Measurements from ENCODE around the gene ACRV1. TPM values are rescaled to one million over a fixed set of nuclear protein-coding genes. Genes with fewer than 3 reads are reported as not detected.
"Not testable (repeated sequence)": the region's sequence is repeated elsewhere in the genome, so short reads cannot be mapped to it uniquely, and the experiment has no call there.

Gene ACRV1
- total RNA-seq (not detected), polyA plus RNA-seq (0.08 TPM)

- Histone ChIP-seq H3K4me3 (ENCODE audit: low read depth, low read length) (no peak within 1 kb of the TSS), H3K36me3 (ENCODE audit: insufficient read depth) (no peaks in the 10 kb centered on the region), H3K4me1 (ENCODE audit: insufficient read depth) (no peaks in the 10 kb centered on the region), H3K27ac (ENCODE audit: low read depth) (no peak within 1 kb of the TSS)
- no peak for DNase-seq (ENCODE audit: extremely low spot score)
- 82% methylated on average over 1 of the region's 1 CpG for WGBS
Observed at GRCh38 chr11:125680747-125681146, at the start of gene ACRV1. Gene ACRV1 (minus strand): TSS chr11:125680847. CDS start chr11:125680780, 67 bp downstream.

GRCh38 chr11:125728969-125729368 lies 48.3 kb upstream of the ACRV1 start:
- 53% methylated on average over 3 of the region's 3 CpGs for WGBS
- DNase-seq (ENCODE audit: extremely low spot score): no peak
- no peaks in the 10 kb centered on the region for H3K36me3 ChIP-seq (ENCODE audit: insufficient read depth)

GRCh38 chr11:125724125-125724524 lies 43.5 kb upstream of the ACRV1 start:
- Histone ChIP-seq H3K36me3 (ENCODE audit: insufficient read depth) (no peaks in the 10 kb centered on the region), H3K4me3 (ENCODE audit: low read depth, low read length) (no peak overlapping the region), H3K27ac (ENCODE audit: low read depth) (no peak overlapping the region), H3K4me1 (ENCODE audit: insufficient read depth) (no peaks in the 10 kb centered on the region)
- WGBS: 93% methylated on average over 1 of the region's 1 CpG
- no peak for DNase-seq (ENCODE audit: extremely low spot score)

More at GRCh38 chr11:125728969-125729368, 48.3 kb upstream of the ACRV1 start:
- Histone ChIP-seq H3K27ac (ENCODE audit: low read depth) (no peak overlapping the region), H3K4me1 (ENCODE audit: insufficient read depth) (no peaks in the 10 kb centered on the region), H3K4me3 (ENCODE audit: low read depth, low read length) (no peak overlapping the region)

GRCh38 chr11:125720781-125721180 lies 40.1 kb upstream of the ACRV1 start:
- Histone ChIP-seq H3K4me3 (ENCODE audit: low read depth, low read length) (no peak overlapping the region), H3K4me1 (ENCODE audit: insufficient read depth) (no peaks in the 10 kb centered on the region), H3K27ac (ENCODE audit: low read depth) (no peak overlapping the region), H3K36me3 (ENCODE audit: insufficient read depth) (no peaks in the 10 kb centered on the region)
- 86% methylated on average over 6 of the region's 6 CpGs for WGBS
- no peak for DNase-seq (ENCODE audit: extremely low spot score)

GRCh38 chr11:125704686-125705085 lies 24.0 kb upstream of the ACRV1 start:
- not testable (repeated sequence) for H3K36me3 ChIP-seq (ENCODE audit: insufficient read depth); H3K27ac ChIP-seq (ENCODE audit: low read depth); DNase-seq (ENCODE audit: extremely low spot score); H3K4me1 ChIP-seq (ENCODE audit: insufficient read depth); H3K4me3 ChIP-seq (ENCODE audit: low read depth, low read length)
- WGBS: 92% methylated on average over 24 of the region's 24 CpGs

GRCh38 chr11:125701858-125702621 lies 21.4 kb upstream of the ACRV1 start:
- H3K36me3 ChIP-seq (ENCODE audit: insufficient read depth): no peaks in the 10 kb centered on the region
- H3K4me3 ChIP-seq (ENCODE audit: low read depth, low read length): no peak overlapping the region
- DNase-seq (ENCODE audit: extremely low spot score): no peak
- no peaks in the 10 kb centered on the region for H3K4me1 ChIP-seq (ENCODE audit: insufficient read depth)
- 39% methylated on average over 6 of the region's 6 CpGs for whole genome bisulfite sequencing
- no peak overlapping the region for H3K27ac ChIP-seq (ENCODE audit: low read depth)

- Histone ChIP-seq H3K4me1 (ENCODE audit: insufficient read depth) (no peaks in the 10 kb centered on the region), H3K36me3 (ENCODE audit: insufficient read depth) (no peaks in the 10 kb centered on the region), H3K4me3 (ENCODE audit: low read depth, low read length) (no peak overlapping the region), H3K27ac (ENCODE audit: low read depth) (no peak overlapping the region)
- no peak for DNase-seq (ENCODE audit: extremely low spot score)
- WGBS: 70% methylated on average over 6 of the region's 6 CpGs
Observed at GRCh38 chr11:125701018-125701610, 20.5 kb upstream of the ACRV1 start.

- H3K4me1 ChIP-seq (ENCODE audit: insufficient read depth): no peaks in the 10 kb centered on the region
- DNase-seq (ENCODE audit: extremely low spot score): no peak
- 88% methylated on average over 2 of the region's 2 CpGs for WGBS
- H3K4me3 ChIP-seq (ENCODE audit: low read depth, low read length): no peak overlapping the region
- H3K36me3 ChIP-seq (ENCODE audit: insufficient read depth): no peaks in the 10 kb centered on the region
- H3K27ac ChIP-seq (ENCODE audit: low read depth): no peak overlapping the region
Observed at GRCh38 chr11:125694951-125695350, 14.3 kb upstream of the ACRV1 start.

GRCh38 chr11:125692887-125693286 lies 12.2 kb upstream of the ACRV1 start:
- H3K36me3 ChIP-seq (ENCODE audit: insufficient read depth): no peaks in the 10 kb centered on the region
- H3K27ac ChIP-seq (ENCODE audit: low read depth): no peak overlapping the region
- H3K4me3 ChIP-seq (ENCODE audit: low read depth, low read length): no peak overlapping the region
- no peak for DNase-seq (ENCODE audit: extremely low spot score)
- 76% methylated on average over 5 of the region's 5 CpGs for WGBS
- H3K4me1 ChIP-seq (ENCODE audit: insufficient read depth): no peaks in the 10 kb centered on the region

- H3K36me3 ChIP-seq (ENCODE audit: insufficient read depth): no peaks in the 10 kb centered on the region
- no peak for DNase-seq (ENCODE audit: extremely low spot score)
- H3K4me3 ChIP-seq (ENCODE audit: low read depth, low read length): no peak overlapping the region
- H3K27ac ChIP-seq (ENCODE audit: low read depth): no peak overlapping the region
- no peaks in the 10 kb centered on the region for H3K4me1 ChIP-seq (ENCODE audit: insufficient read depth)
- WGBS: 92% methylated on average over 2 of the region's 2 CpGs
Observed at GRCh38 chr11:125690006-125690405, 9.4 kb upstream of the ACRV1 start.

GRCh38 chr11:125689274-125689859 lies 8.7 kb upstream of the ACRV1 start:
- H3K27ac ChIP-seq (ENCODE audit: low read depth): no peak overlapping the region
- H3K4me1 ChIP-seq (ENCODE audit: insufficient read depth): no peaks in the 10 kb centered on the region
- no peak for DNase-seq (ENCODE audit: extremely low spot score)
- H3K4me3 ChIP-seq (ENCODE audit: low read depth, low read length): no peak overlapping the region
- 75% methylated on average over 6 of the region's 6 CpGs for WGBS
- no peaks in the 10 kb centered on the region for H3K36me3 ChIP-seq (ENCODE audit: insufficient read depth)

GRCh38 chr11:125688632-125689031 lies 8.0 kb upstream of the ACRV1 start:
- Histone ChIP-seq H3K27ac (ENCODE audit: low read depth) (no peak overlapping the region), H3K4me3 (ENCODE audit: low read depth, low read length) (no peak overlapping the region), H3K4me1 (ENCODE audit: insufficient read depth) (no peaks in the 10 kb centered on the region), H3K36me3 (ENCODE audit: insufficient read depth) (no peaks in the 10 kb centered on the region)
- WGBS: 95% methylated on average over 3 of the region's 3 CpGs
- no peak for DNase-seq (ENCODE audit: extremely low spot score)

- no peak for DNase-seq (ENCODE audit: extremely low spot score)
- H3K4me3 ChIP-seq (ENCODE audit: low read depth, low read length): no peak overlapping the region
- H3K27ac ChIP-seq (ENCODE audit: low read depth): no peak overlapping the region
- H3K4me1 ChIP-seq (ENCODE audit: insufficient read depth): no peaks in the 10 kb centered on the region
- 93% methylated on average over 11 of the region's 11 CpGs for WGBS
- H3K36me3 ChIP-seq (ENCODE audit: insufficient read depth): no peaks in the 10 kb centered on the region
Observed at GRCh38 chr11:125688066-125688465, 7.4 kb upstream of the ACRV1 start.

- Histone ChIP-seq H3K36me3 (ENCODE audit: insufficient read depth) (no peaks in the 10 kb centered on the region), H3K27ac (ENCODE audit: low read depth) (no peak overlapping the region), H3K4me3 (ENCODE audit: low read depth, low read length) (no peak overlapping the region), H3K4me1 (ENCODE audit: insufficient read depth) (no peaks in the 10 kb centered on the region)
- DNase-seq (ENCODE audit: extremely low spot score): no peak
- 48% methylated on average over 9 of the region's 9 CpGs for WGBS
Observed at GRCh38 chr11:125685228-125685627, 4.6 kb upstream of the ACRV1 start.
